Liver (tissue), 9 donors: ENCODE measurements around the gene SLC6A14. TPM values are rescaled to one million over a fixed set of nuclear protein-coding genes. Genes with fewer than 3 reads are reported as not detected.

Experiments used
- DNase-seq: peaks from one replicate; pipeline ENCODE4 v3.0.0-alpha.2; 2017; ENCODE audit warnings: low spot score
- H3K27ac ChIP-seq, 2 donors: one replicate each; pipeline ENCODE4 v1.7.0; 2013; ENCODE audit warnings: inconsistent platforms in 2 of 2, low read length in 2 of 2, control low read depth in 1 of 2, low read depth in 1 of 2, mild to moderate bottlenecking in 1 of 2
- H3K27me3 ChIP-seq, 4 donors: one replicate each; pipeline versions ENCODE4 v1.6.1 to v1.7.0; 2013; ENCODE audit warnings: low read length in 3 of 4, inconsistent platforms in 1 of 4, mild to moderate bottlenecking in 1 of 4, moderate library complexity in 1 of 4; ENCODE audit not compliant: control insufficient read depth in 4 of 4, insufficient read depth in 4 of 4
- H3K36me3 ChIP-seq, 4 donors: one replicate each; pipeline versions ENCODE4 v1.6.1 to v1.7.0; 2013; ENCODE audit warnings: low read length in 3 of 4, mild to moderate bottlenecking in 3 of 4, low read depth in 1 of 4, moderate library complexity in 1 of 4; ENCODE audit not compliant: control insufficient read depth in 4 of 4, insufficient read depth in 3 of 4
- H3K4me1 ChIP-seq, 4 donors: one replicate each; pipeline versions ENCODE4 v1.6.1 to v1.7.0; 2013; ENCODE audit warnings: low read length in 3 of 4, mild to moderate bottlenecking in 3 of 4, moderate library complexity in 1 of 4; ENCODE audit not compliant: control insufficient read depth in 4 of 4, insufficient read depth in 4 of 4
- H3K4me3 ChIP-seq, 3 donors: one replicate each; pipeline versions ENCODE4 v1.6.1 to v1.7.0; 2013; ENCODE audit warnings: low read length in 3 of 3, control low read depth in 1 of 3, low read depth in 1 of 3, mild to moderate bottlenecking in 1 of 3
- H3K9ac ChIP-seq, 2 donors: one replicate each; pipeline ENCODE4 v1.7.0; 2013; ENCODE audit warnings: low read length in 2 of 2, mild to moderate bottlenecking in 2 of 2, moderate library complexity in 2 of 2, control low read depth in 1 of 2, low read depth in 1 of 2
- H3K9me3 ChIP-seq, 4 donors: one replicate each; pipeline versions ENCODE4 v1.6.1 to v1.7.0; 2013; ENCODE audit warnings: low read length in 3 of 4; ENCODE audit not compliant: control insufficient read depth in 4 of 4
- EGR1 ChIP-seq, 2 donors: IDR thresholded peaks; 2 replicates each; pipeline ENCODE4 v1.6.1; 2016 to 2018; ENCODE audit warnings: antibody characterized with exemption in 2 of 2, low read depth in 2 of 2
- FOXA2 ChIP-seq: IDR thresholded peaks from 2 replicates; pipeline ENCODE4 v1.6.1; 2016; ENCODE audit warnings: antibody characterized with exemption
- GABPA ChIP-seq, 2 donors: IDR thresholded peaks in 1 of 2; conservative IDR thresholded peaks in 1 of 2; 2 replicates each; pipeline ENCODE4 v1.6.1; 2016; ENCODE audit warnings: antibody characterized with exemption in 2 of 2, mild to moderate bottlenecking in 1 of 2, moderate library complexity in 1 of 2
- HNF4A ChIP-seq, 2 donors: conservative IDR thresholded peaks; 2 replicates each; pipeline ENCODE4 v1.6.1; 2016; ENCODE audit warnings: antibody characterized with exemption in 2 of 2, mild to moderate bottlenecking in 2 of 2
- HNF4G ChIP-seq: IDR thresholded peaks from 2 replicates; pipeline ENCODE4 v1.6.1; 2016; ENCODE audit warnings: antibody characterized with exemption
- JUND ChIP-seq, 2 donors: IDR thresholded peaks; 2 replicates each; pipeline ENCODE4 v1.6.1; 2016; ENCODE audit warnings: antibody characterized with exemption in 2 of 2
- NR2F2 ChIP-seq: IDR thresholded peaks from 2 replicates; pipeline ENCODE4 v1.6.1; 2016; ENCODE audit warnings: antibody characterized with exemption
- RAD21 ChIP-seq, 2 donors: IDR thresholded peaks; 2 replicates each; pipeline ENCODE4 v1.6.1; 2016; ENCODE audit warnings: antibody characterized with exemption in 2 of 2, mild to moderate bottlenecking in 2 of 2
- RXRA ChIP-seq, 2 donors: IDR thresholded peaks; 2 replicates each; pipeline ENCODE4 v1.6.1; 2017 to 2018; ENCODE audit warnings: antibody characterized with exemption in 2 of 2, mild to moderate bottlenecking in 1 of 2
- TAF1 ChIP-seq: conservative IDR thresholded peaks from 2 replicates; pipeline ENCODE4 v1.6.1; 2016; ENCODE audit warnings: antibody characterized with exemption, mild to moderate bottlenecking
- YY1 ChIP-seq: IDR thresholded peaks from 2 replicates; pipeline ENCODE4 v1.6.1; 2016; ENCODE audit warnings: antibody characterized with exemption, mild to moderate bottlenecking
- WGBS: extraction: QIAGEN DNeasy Blood & Tissue Kit; methylation state at CpG from one replicate; pipeline ENCODE4 v1.1.7; 2013; 5-methylcytosine and 5-hydroxymethylcytosine counted together
- polyA plus RNA-seq, 2 donors: library from polyadenylated mRNA; stranded (reverse) in 1 of 2; unstranded in 1 of 2; fragments of 200-250 nt in 1 of 2; fragments of >200 nt in 1 of 2; fragmentation: Nextera tagmentation in 1 of 2; extraction: Ambion mirVana in 1 of 2; gene quantifications; one replicate each; pipeline versions ENCODE4 v1.2.1 to v1.2.3, GENCODE V29; 2013 to 2015
- total RNA-seq, 2 donors: library from RNA; depleted of rRNA; stranded (reverse); fragments of >200 nt; gene quantifications; one replicate each; pipeline ENCODE4 v1.2.3, GENCODE V29; 2014
- TF ChIP-seq, protein P1 (sequence below): IDR thresholded peaks from 2 replicates; pipeline ENCODE4 v1.6.1; 2016; ENCODE audit warnings: antibody characterized with exemption, mild to moderate bottlenecking
- TF ChIP-seq, protein P2 (sequence below): IDR thresholded peaks from 2 replicates; pipeline ENCODE4 v1.6.1; 2016; ENCODE audit warnings: antibody characterized with exemption
- TF ChIP-seq, protein P3 (sequence below): IDR thresholded peaks from 2 replicates; pipeline ENCODE4 v1.6.1; 2016; ENCODE audit warnings: antibody characterized with exemption
- TF ChIP-seq, protein P4 (sequence below): IDR thresholded peaks from 2 replicates; pipeline ENCODE4 v1.6.1; 2016; ENCODE audit warnings: antibody characterized with exemption
- TF ChIP-seq, protein P5 (sequence below): fragments of 150-350 bp; IDR thresholded peaks from 2 replicates; pipeline ENCODE4 v1.5.1; 2017; ENCODE audit warnings: improper control_type of control experiment, low read depth, low read length; ENCODE audit not compliant: missing input control
- donor health status: healthy.
- donor health status: healthy.
- donor health status: healthy.
- donor health status: healthy.
- donor health status: healthy.

SLC6A14 gene, protein sequence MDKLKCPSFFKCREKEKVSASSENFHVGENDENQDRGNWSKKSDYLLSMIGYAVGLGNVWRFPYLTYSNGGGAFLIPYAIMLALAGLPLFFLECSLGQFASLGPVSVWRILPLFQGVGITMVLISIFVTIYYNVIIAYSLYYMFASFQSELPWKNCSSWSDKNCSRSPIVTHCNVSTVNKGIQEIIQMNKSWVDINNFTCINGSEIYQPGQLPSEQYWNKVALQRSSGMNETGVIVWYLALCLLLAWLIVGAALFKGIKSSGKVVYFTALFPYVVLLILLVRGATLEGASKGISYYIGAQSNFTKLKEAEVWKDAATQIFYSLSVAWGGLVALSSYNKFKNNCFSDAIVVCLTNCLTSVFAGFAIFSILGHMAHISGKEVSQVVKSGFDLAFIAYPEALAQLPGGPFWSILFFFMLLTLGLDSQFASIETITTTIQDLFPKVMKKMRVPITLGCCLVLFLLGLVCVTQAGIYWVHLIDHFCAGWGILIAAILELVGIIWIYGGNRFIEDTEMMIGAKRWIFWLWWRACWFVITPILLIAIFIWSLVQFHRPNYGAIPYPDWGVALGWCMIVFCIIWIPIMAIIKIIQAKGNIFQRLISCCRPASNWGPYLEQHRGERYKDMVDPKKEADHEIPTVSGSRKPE
- under 1 TPM in 1 of 2 donors, not detected in 1; 0.33 TPM for total RNA-seq
- polyA plus RNA-seq, result not detected

DNA sequence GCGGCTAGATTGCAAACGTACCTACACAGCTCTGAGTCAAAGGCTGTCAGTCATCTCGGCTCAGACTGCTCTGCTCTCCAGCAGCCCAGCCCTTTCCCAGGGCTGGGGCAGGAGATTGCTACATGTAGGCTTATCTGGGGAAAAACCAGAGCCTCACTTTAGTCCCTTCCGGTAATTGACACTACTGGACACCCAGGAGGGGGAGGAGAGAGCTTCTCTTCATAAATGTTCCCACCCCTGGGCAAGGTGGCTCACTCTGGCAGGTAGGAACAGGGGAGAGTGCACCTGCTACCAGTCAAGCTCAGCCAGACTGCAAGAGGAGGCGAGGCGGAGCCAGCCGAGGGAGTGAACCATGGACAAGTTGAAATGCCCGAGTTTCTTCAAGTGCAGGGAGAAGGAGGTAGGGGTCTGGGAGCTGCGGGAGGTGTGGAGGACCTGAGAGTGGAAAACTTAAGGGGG lies at the start of gene SLC6A14:
SLC6A14 (plus strand) TSS at position 249 of the 459 bp plus-strand sequence; CDS start at position 353, 104 bp downstream.
- DNase-seq, result no peak
- Histone ChIP-seq H3K27ac (no peak within 1 kb of the TSS), H3K4me1 (no peaks in the 10 kb centered on the region), H3K36me3 (no peaks in the 10 kb centered on the region), H3K27me3 (peaks cover 0 to 2% (median 0%) of the 10 kb centered on the region in 4 donors), H3K4me3 (no peak within 1 kb of the TSS), H3K9ac (no peak within 1 kb of the TSS), H3K9me3 (no peaks in the 10 kb centered on the region)
- TF ChIP-seq RAD21 (IDR thresholded peaks at IDR 0.05) (no peak), JUND (IDR thresholded peaks at IDR 0.05) (no peak), YY1 (no peak), GABPA (IDR thresholded peaks at IDR 0.05 in 1 of 2, conservative IDR thresholded peaks at IDR 0.05 in 1 of 2) (no peak), TAF1 (no peak), FOXA2 (no peak), HNF4A (conservative IDR thresholded peaks at IDR 0.05) (no peak), RXRA (IDR thresholded peaks at IDR 0.05) (no peak)
- TF ChIP-seq, protein P1, sequence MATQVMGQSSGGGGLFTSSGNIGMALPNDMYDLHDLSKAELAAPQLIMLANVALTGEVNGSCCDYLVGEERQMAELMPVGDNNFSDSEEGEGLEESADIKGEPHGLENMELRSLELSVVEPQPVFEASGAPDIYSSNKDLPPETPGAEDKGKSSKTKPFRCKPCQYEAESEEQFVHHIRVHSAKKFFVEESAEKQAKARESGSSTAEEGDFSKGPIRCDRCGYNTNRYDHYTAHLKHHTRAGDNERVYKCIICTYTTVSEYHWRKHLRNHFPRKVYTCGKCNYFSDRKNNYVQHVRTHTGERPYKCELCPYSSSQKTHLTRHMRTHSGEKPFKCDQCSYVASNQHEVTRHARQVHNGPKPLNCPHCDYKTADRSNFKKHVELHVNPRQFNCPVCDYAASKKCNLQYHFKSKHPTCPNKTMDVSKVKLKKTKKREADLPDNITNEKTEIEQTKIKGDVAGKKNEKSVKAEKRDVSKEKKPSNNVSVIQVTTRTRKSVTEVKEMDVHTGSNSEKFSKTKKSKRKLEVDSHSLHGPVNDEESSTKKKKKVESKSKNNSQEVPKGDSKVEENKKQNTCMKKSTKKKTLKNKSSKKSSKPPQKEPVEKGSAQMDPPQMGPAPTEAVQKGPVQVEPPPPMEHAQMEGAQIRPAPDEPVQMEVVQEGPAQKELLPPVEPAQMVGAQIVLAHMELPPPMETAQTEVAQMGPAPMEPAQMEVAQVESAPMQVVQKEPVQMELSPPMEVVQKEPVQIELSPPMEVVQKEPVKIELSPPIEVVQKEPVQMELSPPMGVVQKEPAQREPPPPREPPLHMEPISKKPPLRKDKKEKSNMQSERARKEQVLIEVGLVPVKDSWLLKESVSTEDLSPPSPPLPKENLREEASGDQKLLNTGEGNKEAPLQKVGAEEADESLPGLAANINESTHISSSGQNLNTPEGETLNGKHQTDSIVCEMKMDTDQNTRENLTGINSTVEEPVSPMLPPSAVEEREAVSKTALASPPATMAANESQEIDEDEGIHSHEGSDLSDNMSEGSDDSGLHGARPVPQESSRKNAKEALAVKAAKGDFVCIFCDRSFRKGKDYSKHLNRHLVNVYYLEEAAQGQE, result no peak
- TF ChIP-seq, protein P2, sequence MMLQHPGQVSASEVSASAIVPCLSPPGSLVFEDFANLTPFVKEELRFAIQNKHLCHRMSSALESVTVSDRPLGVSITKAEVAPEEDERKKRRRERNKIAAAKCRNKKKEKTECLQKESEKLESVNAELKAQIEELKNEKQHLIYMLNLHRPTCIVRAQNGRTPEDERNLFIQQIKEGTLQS, result no peak
- TF ChIP-seq, protein P3, sequence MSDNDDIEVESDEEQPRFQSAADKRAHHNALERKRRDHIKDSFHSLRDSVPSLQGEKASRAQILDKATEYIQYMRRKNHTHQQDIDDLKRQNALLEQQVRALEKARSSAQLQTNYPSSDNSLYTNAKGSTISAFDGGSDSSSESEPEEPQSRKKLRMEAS, result no peak
- TF ChIP-seq, protein P4, sequence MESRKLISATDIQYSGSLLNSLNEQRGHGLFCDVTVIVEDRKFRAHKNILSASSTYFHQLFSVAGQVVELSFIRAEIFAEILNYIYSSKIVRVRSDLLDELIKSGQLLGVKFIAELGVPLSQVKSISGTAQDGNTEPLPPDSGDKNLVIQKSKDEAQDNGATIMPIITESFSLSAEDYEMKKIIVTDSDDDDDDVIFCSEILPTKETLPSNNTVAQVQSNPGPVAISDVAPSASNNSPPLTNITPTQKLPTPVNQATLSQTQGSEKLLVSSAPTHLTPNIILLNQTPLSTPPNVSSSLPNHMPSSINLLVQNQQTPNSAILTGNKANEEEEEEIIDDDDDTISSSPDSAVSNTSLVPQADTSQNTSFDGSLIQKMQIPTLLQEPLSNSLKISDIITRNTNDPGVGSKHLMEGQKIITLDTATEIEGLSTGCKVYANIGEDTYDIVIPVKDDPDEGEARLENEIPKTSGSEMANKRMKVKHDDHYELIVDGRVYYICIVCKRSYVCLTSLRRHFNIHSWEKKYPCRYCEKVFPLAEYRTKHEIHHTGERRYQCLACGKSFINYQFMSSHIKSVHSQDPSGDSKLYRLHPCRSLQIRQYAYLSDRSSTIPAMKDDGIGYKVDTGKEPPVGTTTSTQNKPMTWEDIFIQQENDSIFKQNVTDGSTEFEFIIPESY, result no peak
- 57% methylated on average over 9 of the region's 9 CpGs for WGBS

DNA sequence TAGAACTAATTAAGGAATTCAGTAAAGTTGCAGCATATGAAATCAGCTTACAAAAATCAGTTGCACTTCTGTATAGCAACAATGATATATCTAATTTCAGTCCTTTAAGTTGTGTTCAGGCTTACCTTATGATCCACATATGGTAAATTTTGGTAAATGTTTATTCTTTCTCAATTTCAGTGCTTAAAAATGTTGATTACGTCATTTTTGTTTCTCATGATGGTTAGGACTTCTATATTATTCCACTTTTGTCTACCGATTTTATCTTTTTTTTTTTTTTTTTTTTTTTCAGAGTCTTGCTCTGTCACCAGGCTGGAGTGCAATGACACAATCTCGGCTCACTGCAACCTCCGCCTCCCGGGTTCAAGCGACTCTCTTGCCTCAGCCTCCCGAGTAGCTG lies 40.7 kb upstream of the SLC6A14 start:
- Histone ChIP-seq H3K9ac (no peak overlapping the region), H3K9me3 (no peaks in the 10 kb centered on the region), H3K36me3 (no peaks in the 10 kb centered on the region), H3K4me3 (no peak overlapping the region), H3K27me3 (no peaks in the 10 kb centered on the region), H3K27ac (no peak overlapping the region), H3K4me1 (no peaks in the 10 kb centered on the region)
- TF ChIP-seq EGR1 (IDR thresholded peaks at IDR 0.05; ENCODE audit: low read depth in 2 of 2) (no peak), JUND (IDR thresholded peaks at IDR 0.05) (no peak), HNF4G (no peak), YY1 (no peak), HNF4A (conservative IDR thresholded peaks at IDR 0.05) (no peak), TAF1 (no peak), NR2F2 (no peak)
- TF ChIP-seq, protein P5, sequence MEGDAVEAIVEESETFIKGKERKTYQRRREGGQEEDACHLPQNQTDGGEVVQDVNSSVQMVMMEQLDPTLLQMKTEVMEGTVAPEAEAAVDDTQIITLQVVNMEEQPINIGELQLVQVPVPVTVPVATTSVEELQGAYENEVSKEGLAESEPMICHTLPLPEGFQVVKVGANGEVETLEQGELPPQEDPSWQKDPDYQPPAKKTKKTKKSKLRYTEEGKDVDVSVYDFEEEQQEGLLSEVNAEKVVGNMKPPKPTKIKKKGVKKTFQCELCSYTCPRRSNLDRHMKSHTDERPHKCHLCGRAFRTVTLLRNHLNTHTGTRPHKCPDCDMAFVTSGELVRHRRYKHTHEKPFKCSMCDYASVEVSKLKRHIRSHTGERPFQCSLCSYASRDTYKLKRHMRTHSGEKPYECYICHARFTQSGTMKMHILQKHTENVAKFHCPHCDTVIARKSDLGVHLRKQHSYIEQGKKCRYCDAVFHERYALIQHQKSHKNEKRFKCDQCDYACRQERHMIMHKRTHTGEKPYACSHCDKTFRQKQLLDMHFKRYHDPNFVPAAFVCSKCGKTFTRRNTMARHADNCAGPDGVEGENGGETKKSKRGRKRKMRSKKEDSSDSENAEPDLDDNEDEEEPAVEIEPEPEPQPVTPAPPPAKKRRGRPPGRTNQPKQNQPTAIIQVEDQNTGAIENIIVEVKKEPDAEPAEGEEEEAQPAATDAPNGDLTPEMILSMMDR, result no peak
- WGBS, result 93% methylated on average over 7 of the region's 7 CpGs
- DNase-seq, result no peak
